ENCODE data around the gene RAPSN. TPM values are rescaled to one million over a fixed set of nuclear protein-coding genes. Genes with fewer than 3 reads are reported as not detected.

RAPSN gene
- total RNA-seq, 2 donors from 2014 or later = not detected

GRCh38 chr11:47480762-47481161, 31.8 kb upstream of the RAPSN start:
- H3K27me3 ChIP-seq = no peaks in the 10 kb centered on the region
- no peak overlapping the region for H3K4me3 ChIP-seq
- TF ChIP-seq, protein P1, sequence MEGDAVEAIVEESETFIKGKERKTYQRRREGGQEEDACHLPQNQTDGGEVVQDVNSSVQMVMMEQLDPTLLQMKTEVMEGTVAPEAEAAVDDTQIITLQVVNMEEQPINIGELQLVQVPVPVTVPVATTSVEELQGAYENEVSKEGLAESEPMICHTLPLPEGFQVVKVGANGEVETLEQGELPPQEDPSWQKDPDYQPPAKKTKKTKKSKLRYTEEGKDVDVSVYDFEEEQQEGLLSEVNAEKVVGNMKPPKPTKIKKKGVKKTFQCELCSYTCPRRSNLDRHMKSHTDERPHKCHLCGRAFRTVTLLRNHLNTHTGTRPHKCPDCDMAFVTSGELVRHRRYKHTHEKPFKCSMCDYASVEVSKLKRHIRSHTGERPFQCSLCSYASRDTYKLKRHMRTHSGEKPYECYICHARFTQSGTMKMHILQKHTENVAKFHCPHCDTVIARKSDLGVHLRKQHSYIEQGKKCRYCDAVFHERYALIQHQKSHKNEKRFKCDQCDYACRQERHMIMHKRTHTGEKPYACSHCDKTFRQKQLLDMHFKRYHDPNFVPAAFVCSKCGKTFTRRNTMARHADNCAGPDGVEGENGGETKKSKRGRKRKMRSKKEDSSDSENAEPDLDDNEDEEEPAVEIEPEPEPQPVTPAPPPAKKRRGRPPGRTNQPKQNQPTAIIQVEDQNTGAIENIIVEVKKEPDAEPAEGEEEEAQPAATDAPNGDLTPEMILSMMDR (IDR thresholded peaks at IDR 0.05) = no peak
- no peaks in the 10 kb centered on the region for H3K9me3 ChIP-seq
- peaks cover 95% of the 10 kb centered on the region for H3K36me3 ChIP-seq
- no peaks in the 10 kb centered on the region for H3K4me1 ChIP-seq
- no peak overlapping the region for H3K27ac ChIP-seq
- no peak for DNase-seq (ENCODE audit: low spot score)

DNA sequence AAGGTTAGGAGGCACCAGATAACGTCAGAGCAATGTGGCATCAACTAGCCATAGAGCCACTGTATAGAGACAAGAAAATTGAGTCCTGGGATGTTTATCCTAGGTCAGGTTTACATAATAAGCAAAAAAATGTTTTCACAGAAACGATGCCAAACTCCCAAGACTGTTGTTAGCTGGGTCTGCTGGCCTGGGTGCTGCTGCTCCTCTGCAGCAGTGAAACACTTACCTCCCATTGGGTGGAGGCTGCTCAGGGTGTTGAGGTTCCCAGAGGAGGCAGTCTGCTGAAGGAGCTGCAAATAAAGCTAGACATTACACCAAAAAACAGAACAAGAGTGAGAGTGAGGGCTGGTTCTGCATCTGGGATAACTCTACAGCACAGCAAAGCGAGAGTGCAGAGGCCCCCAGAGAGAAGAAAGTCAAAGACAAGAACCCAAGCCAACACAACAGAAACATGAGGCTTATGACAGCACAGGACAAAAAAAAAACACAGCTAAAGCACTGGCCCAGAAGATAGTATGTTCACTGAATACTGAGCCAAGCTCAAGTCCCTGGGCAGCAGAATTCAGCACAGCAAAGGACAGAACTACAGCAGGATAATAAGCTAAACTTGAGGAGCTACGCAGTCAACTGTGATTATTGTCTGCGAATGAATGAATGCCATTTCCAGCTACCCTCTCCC, 29.9 kb upstream of the RAPSN start:
- TF ChIP-seq, protein P1 (IDR thresholded peaks at IDR 0.05) = no peak
- no peak overlapping the region for H3K4me3 ChIP-seq
- no peaks in the 10 kb centered on the region for H3K9me3 ChIP-seq
- peaks cover 96% of the 10 kb centered on the region for H3K36me3 ChIP-seq
- H3K27me3 ChIP-seq = no peaks in the 10 kb centered on the region
- no peak for DNase-seq (ENCODE audit: low spot score)
- H3K4me1 ChIP-seq = no peaks in the 10 kb centered on the region
- no peak overlapping the region for H3K27ac ChIP-seq

GRCh38 chr11:47477753-47478152, 28.8 kb upstream of the RAPSN start:
- no peak for DNase-seq (ENCODE audit: low spot score)
- TF ChIP-seq, protein P1 (IDR thresholded peaks at IDR 0.05) = no peak
- Histone ChIP-seq H3K36me3 (peaks cover 96% of the 10 kb centered on the region), H3K9me3 (no peaks in the 10 kb centered on the region), H3K27me3 (no peaks in the 10 kb centered on the region), H3K4me1 (no peaks in the 10 kb centered on the region), H3K27ac (no peak overlapping the region), H3K4me3 (no peak overlapping the region)

- H3K9me3 ChIP-seq = no peaks in the 10 kb centered on the region
- no peak overlapping the region for H3K4me3 ChIP-seq
- no peaks in the 10 kb centered on the region for H3K4me1 ChIP-seq
- TF ChIP-seq, protein P1 (IDR thresholded peaks at IDR 0.05) = no peak
- no peak for DNase-seq (ENCODE audit: low spot score)
- no peak overlapping the region for H3K27ac ChIP-seq
- no peaks in the 10 kb centered on the region for H3K27me3 ChIP-seq
- peaks cover 96% of the 10 kb centered on the region for H3K36me3 ChIP-seq
Observed at GRCh38 chr11:47477323-47477722, 28.4 kb upstream of the RAPSN start.

GRCh38 chr11:47470671-47471070, 21.7 kb upstream of the RAPSN start:
- H3K27me3 ChIP-seq = no peaks in the 10 kb centered on the region
- peaks cover 55% of the 10 kb centered on the region for H3K36me3 ChIP-seq
- DNase-seq (ENCODE audit: low spot score) = no peak
- no peaks in the 10 kb centered on the region for H3K9me3 ChIP-seq
- TF ChIP-seq, protein P1 (IDR thresholded peaks at IDR 0.05) = no peak
- no peak overlapping the region for H3K27ac ChIP-seq
- H3K4me1 ChIP-seq = peaks cover 0 to 29% of the 10 kb centered on the region in 2 donors
- H3K4me3 ChIP-seq = no peak overlapping the region

Measured in right atrium auricular region (tissue), 2 donors.